Measurements from ENCODE around the gene GUCA1A.

DNA sequence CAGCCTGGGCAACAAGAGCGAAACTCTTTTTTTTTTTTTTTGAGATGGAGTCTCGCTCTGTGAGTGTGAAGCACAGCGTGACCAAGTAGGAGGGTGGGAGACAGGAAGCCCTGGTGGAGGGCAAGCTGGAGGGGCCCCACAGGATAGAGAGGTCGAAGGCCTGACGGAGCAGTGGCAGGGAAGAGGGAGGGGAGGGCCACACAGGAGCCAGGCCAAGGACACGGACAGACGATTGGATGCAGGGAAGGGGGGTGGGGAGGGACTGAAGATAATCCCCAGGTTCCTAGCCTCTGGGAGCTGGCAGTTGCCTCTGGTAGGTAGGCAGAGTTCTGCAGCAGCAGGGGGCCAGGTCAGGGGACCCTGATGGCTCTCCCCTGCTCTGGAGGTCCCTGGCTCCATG is 10.8 kb upstream of the GUCA1A start:
- TF ChIP-seq POLR2A (IDR thresholded peaks at IDR 0.05; ENCODE audit: extremely low read depth, insufficient read length) (no peak), MYC (IDR thresholded peaks at IDR 0.05; ENCODE audit: low read depth, low read length) (no peak)
- TF ChIP-seq, protein P1, sequence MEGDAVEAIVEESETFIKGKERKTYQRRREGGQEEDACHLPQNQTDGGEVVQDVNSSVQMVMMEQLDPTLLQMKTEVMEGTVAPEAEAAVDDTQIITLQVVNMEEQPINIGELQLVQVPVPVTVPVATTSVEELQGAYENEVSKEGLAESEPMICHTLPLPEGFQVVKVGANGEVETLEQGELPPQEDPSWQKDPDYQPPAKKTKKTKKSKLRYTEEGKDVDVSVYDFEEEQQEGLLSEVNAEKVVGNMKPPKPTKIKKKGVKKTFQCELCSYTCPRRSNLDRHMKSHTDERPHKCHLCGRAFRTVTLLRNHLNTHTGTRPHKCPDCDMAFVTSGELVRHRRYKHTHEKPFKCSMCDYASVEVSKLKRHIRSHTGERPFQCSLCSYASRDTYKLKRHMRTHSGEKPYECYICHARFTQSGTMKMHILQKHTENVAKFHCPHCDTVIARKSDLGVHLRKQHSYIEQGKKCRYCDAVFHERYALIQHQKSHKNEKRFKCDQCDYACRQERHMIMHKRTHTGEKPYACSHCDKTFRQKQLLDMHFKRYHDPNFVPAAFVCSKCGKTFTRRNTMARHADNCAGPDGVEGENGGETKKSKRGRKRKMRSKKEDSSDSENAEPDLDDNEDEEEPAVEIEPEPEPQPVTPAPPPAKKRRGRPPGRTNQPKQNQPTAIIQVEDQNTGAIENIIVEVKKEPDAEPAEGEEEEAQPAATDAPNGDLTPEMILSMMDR (IDR thresholded peaks at IDR 0.05; ENCODE audit: low read depth, low read length) = no peak
- TF ChIP-seq, protein P2, sequence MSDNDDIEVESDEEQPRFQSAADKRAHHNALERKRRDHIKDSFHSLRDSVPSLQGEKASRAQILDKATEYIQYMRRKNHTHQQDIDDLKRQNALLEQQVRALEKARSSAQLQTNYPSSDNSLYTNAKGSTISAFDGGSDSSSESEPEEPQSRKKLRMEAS (IDR thresholded peaks at IDR 0.05; ENCODE audit: low read depth, low read length) = no peak
